Tibial nerve (tissue), 3 donors: Measurements from ENCODE around the gene SPDYE17.
"Not testable (repeated sequence)": the region's sequence is repeated elsewhere in the genome, so short reads cannot be mapped to it uniquely, and the experiment has no call there.

Source experiments
- POLR2A ChIP-seq, 2 donors: fragments of 450-650 bp; IDR thresholded peaks; one replicate each; pipeline ENCODE4 v1.6.1; 2017; ENCODE audit warnings: antibody characterized with exemption in 2 of 2, mild to moderate bottlenecking in 2 of 2, moderate library complexity in 2 of 2
- TF ChIP-seq, protein P1 (sequence below), 5 experiments: fragments of 200-600 bp in 3 of 5; fragments of 450-650 bp in 2 of 5; sonication (generic) in 3 of 5; IDR thresholded peaks; one replicate each; pipeline ENCODE4 v1.5.1; 2016 to 2019; ENCODE audit warnings: antibody characterized with exemption in 5 of 5, mild to moderate bottlenecking in 3 of 5, moderate library complexity in 2 of 5

- TF ChIP-seq, protein P1, sequence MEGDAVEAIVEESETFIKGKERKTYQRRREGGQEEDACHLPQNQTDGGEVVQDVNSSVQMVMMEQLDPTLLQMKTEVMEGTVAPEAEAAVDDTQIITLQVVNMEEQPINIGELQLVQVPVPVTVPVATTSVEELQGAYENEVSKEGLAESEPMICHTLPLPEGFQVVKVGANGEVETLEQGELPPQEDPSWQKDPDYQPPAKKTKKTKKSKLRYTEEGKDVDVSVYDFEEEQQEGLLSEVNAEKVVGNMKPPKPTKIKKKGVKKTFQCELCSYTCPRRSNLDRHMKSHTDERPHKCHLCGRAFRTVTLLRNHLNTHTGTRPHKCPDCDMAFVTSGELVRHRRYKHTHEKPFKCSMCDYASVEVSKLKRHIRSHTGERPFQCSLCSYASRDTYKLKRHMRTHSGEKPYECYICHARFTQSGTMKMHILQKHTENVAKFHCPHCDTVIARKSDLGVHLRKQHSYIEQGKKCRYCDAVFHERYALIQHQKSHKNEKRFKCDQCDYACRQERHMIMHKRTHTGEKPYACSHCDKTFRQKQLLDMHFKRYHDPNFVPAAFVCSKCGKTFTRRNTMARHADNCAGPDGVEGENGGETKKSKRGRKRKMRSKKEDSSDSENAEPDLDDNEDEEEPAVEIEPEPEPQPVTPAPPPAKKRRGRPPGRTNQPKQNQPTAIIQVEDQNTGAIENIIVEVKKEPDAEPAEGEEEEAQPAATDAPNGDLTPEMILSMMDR (IDR thresholded peaks at IDR 0.05), result not testable (repeated sequence)
- TF ChIP-seq POLR2A (IDR thresholded peaks at IDR 0.05), result not testable (repeated sequence)
These were observed 28.0 kb downstream of the SPDYE17 start for GRCh38 chr7:77004151-77004550.
